ENCODE measurements around the gene SDK1.

The SDK1 gene

DNA sequence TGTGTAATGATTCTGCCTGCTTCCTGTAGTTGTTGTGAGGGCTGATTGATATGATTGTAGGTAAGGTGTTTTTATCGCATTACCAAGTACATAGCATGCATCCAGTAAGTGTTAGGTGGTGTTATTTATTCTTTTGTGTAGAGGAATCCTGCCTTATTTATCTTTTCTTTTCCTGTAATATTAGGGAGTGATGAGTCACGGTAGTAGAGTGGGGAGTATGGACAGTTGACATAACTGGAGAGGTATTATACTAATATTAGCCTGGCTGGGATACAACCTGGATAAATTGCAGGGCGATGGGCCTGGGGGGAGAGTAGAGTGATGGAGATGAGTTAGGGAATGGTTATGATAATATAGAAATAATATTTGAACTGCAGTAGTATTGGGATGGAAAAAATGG is 9.8 kb downstream of the SDK1 start:
- Histone ChIP-seq H3K9ac (ENCODE audit: low read length) (no peak overlapping the region), H3K27ac (ENCODE audit: low read length, poor library complexity, severe bottlenecking) (no peak overlapping the region), H3K4me1 (ENCODE audit: control insufficient read depth, insufficient read depth, low read depth, low read length) (no peaks in the 10 kb centered on the region), H2BK12ac (ENCODE audit: low read length in 2 of 2) (no peak overlapping the region), H3K4me2 (ENCODE audit: low read length, poor library complexity, severe bottlenecking) (no peak overlapping the region), H3K9me3 (ENCODE audit: control insufficient read depth, low read length) (no peaks in the 10 kb centered on the region), H3K27me3 (ENCODE audit: control insufficient read depth in 1 of 2, insufficient read depth in 1 of 2, low read length in 2 of 2) (no peaks in the 10 kb centered on the region), H3K36me3 (ENCODE audit: control insufficient read depth in 1 of 2, insufficient read depth in 2 of 2, low read depth in 1 of 2, low read length in 2 of 2) (no peaks in the 10 kb centered on the region), H3K4me3 (ENCODE audit: insufficient read depth in 1 of 2, low read depth in 1 of 2, low read length in 2 of 2) (no peak overlapping the region), H3K18ac (ENCODE audit: low read depth in 1 of 2, low read length in 2 of 2) (no peak overlapping the region), H2BK120ac (ENCODE audit: low read depth, low read length) (no peak overlapping the region), H3K14ac (ENCODE audit: low read length in 2 of 2) (no peak overlapping the region), H2AFZ (ENCODE audit: low read depth, low read length) (no peak overlapping the region), H2AK5ac (ENCODE audit: low read length, severe bottlenecking) (no peak overlapping the region), H4K8ac (ENCODE audit: low read length) (no peak overlapping the region), H2BK15ac (ENCODE audit: low read depth, poor library complexity, severe bottlenecking) (no peak overlapping the region), H2BK5ac (ENCODE audit: low read depth, low read length, poor library complexity, severe bottlenecking) (no peak overlapping the region), H4K91ac (ENCODE audit: low read length) (no peak overlapping the region), H3K79me1 (replicated peaks; ENCODE audit: low read length, poor library complexity, severe bottlenecking) (peaks cover 11% of the 10 kb centered on the region), H3K23ac (ENCODE audit: low read length in 2 of 2) (no peak overlapping the region), H3K4ac (ENCODE audit: low read depth in 1 of 2, low read length in 2 of 2) (no peak overlapping the region)
- peak; percentile 21 for DNase-seq
- WGBS = 63% methylated on average over 3 of the region's 3 CpGs

DNA sequence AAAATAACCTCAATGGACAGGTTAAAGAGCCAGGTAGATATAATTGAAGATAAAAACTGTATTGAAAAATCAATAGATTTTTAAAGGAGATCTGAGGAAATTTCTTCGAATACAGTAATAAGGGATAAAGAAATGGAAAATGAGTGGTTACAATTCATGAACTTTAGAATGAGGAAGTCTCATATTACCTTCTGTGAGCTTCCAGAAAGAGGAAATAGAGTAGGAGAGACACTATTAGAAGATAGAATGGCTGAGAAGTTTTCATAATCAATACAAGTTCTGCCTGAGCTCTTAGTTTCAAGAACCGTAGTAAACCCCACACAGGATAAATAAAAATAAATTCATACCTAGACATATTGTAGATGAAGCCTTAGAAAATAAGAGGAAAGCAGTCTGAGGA is 11.5 kb downstream of the SDK1 start:
- no peak for DNase-seq
- Histone ChIP-seq H3K4me3 (ENCODE audit: insufficient read depth in 1 of 2, low read depth in 1 of 2, low read length in 2 of 2) (no peak overlapping the region), H4K91ac (ENCODE audit: low read length) (no peak overlapping the region), H3K79me1 (replicated peaks; ENCODE audit: low read length, poor library complexity, severe bottlenecking) (peaks cover 11% of the 10 kb centered on the region), H2BK5ac (ENCODE audit: low read depth, low read length, poor library complexity, severe bottlenecking) (no peak overlapping the region), H3K4me2 (ENCODE audit: low read length, poor library complexity, severe bottlenecking) (no peak overlapping the region), H3K9me3 (ENCODE audit: control insufficient read depth, low read length) (no peaks in the 10 kb centered on the region), H3K4ac (ENCODE audit: low read depth in 1 of 2, low read length in 2 of 2) (no peak overlapping the region), H2BK12ac (ENCODE audit: low read length in 2 of 2) (no peak overlapping the region), H2BK15ac (ENCODE audit: low read depth, poor library complexity, severe bottlenecking) (no peak overlapping the region), H3K14ac (ENCODE audit: low read length in 2 of 2) (no peak overlapping the region), H2AK5ac (ENCODE audit: low read length, severe bottlenecking) (no peak overlapping the region), H3K23ac (ENCODE audit: low read length in 2 of 2) (no peak overlapping the region), H2BK120ac (ENCODE audit: low read depth, low read length) (no peak overlapping the region), H3K27ac (ENCODE audit: low read length, poor library complexity, severe bottlenecking) (no peak overlapping the region), H2AFZ (ENCODE audit: low read depth, low read length) (no peak overlapping the region), H3K36me3 (ENCODE audit: control insufficient read depth in 1 of 2, insufficient read depth in 2 of 2, low read depth in 1 of 2, low read length in 2 of 2) (no peaks in the 10 kb centered on the region), H3K18ac (ENCODE audit: low read depth in 1 of 2, low read length in 2 of 2) (no peak overlapping the region), H3K27me3 (ENCODE audit: control insufficient read depth in 1 of 2, insufficient read depth in 1 of 2, low read length in 2 of 2) (no peaks in the 10 kb centered on the region), H3K4me1 (ENCODE audit: control insufficient read depth, insufficient read depth, low read depth, low read length) (no peaks in the 10 kb centered on the region), H3K9ac (ENCODE audit: low read length) (no peak overlapping the region), H4K8ac (ENCODE audit: low read length) (no peak overlapping the region)
- WGBS = 95% methylated on average over 1 of the region's 2 CpGs

DNA sequence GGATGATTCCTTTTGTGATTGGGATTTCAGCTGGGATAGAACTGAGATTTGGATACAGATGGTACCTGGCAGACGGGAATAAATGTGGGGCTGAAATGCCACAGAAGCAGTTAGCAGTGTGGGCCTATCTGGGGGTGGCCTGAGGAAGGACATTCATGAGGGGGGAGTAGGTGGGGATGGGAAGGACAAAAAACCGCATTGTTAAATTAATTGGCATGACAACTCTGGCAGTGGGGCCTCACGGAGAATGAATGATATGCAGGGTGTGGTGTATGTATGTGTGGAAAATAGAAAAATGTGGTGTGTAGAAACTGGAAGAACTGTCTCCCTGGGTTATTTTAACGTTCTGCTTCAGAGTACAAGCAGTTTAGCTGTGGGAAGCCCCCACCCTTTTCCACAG is 17.8 kb downstream of the SDK1 start:
- Histone ChIP-seq H2BK15ac (ENCODE audit: low read depth, poor library complexity, severe bottlenecking) (no peak overlapping the region), H3K9ac (ENCODE audit: low read length) (no peak overlapping the region), H3K4ac (ENCODE audit: low read depth in 1 of 2, low read length in 2 of 2) (no peak overlapping the region), H4K8ac (ENCODE audit: low read length) (no peak overlapping the region), H3K14ac (ENCODE audit: low read length in 2 of 2) (no peak overlapping the region), H2BK5ac (ENCODE audit: low read depth, low read length, poor library complexity, severe bottlenecking) (no peak overlapping the region), H3K4me2 (ENCODE audit: low read length, poor library complexity, severe bottlenecking) (no peak overlapping the region), H2AK5ac (ENCODE audit: low read length, severe bottlenecking) (no peak overlapping the region), H3K27ac (ENCODE audit: low read length, poor library complexity, severe bottlenecking) (no peak overlapping the region), H3K36me3 (ENCODE audit: control insufficient read depth in 1 of 2, insufficient read depth in 2 of 2, low read depth in 1 of 2, low read length in 2 of 2) (no peaks in the 10 kb centered on the region), H2BK120ac (ENCODE audit: low read depth, low read length) (no peak overlapping the region), H3K27me3 (ENCODE audit: control insufficient read depth in 1 of 2, insufficient read depth in 1 of 2, low read length in 2 of 2) (no peaks in the 10 kb centered on the region), H3K79me1 (replicated peaks; ENCODE audit: low read length, poor library complexity, severe bottlenecking) (peaks cover 12% of the 10 kb centered on the region), H2BK12ac (ENCODE audit: low read length in 2 of 2) (no peak overlapping the region), H3K18ac (ENCODE audit: low read depth in 1 of 2, low read length in 2 of 2) (no peak overlapping the region), H4K91ac (ENCODE audit: low read length) (no peak overlapping the region), H2AFZ (ENCODE audit: low read depth, low read length) (no peak overlapping the region), H3K4me3 (ENCODE audit: insufficient read depth in 1 of 2, low read depth in 1 of 2, low read length in 2 of 2) (no peak overlapping the region), H3K23ac (ENCODE audit: low read length in 2 of 2) (no peak overlapping the region), H3K4me1 (ENCODE audit: control insufficient read depth, insufficient read depth, low read depth, low read length) (no peaks in the 10 kb centered on the region), H3K9me3 (ENCODE audit: control insufficient read depth, low read length) (no peaks in the 10 kb centered on the region)
- 76% methylated on average over 4 of the region's 4 CpGs for WGBS
- DNase-seq = no peak

DNA sequence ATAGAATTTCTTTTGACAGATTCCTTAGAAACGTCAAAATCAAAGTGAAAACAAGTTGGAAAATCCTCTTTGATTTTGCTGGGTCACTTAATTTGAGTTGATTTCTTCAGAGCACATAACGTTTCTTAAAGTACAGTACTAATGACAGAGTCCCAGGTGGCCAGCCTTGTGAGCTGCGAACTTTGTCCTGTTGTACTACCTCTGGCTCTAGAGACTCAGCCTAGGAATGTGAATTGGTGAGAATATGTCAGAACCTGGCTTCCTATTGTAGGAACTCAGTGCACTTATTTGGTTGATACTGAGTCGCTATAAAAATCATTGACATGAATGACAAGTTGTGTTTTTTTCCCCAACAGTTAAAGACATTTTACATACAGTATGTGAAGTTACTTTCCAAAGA is 20.2 kb downstream of the SDK1 start:
- DNase-seq = no peak
- no peak overlapping the region for H2AK5ac ChIP-seq (ENCODE audit: low read length, severe bottlenecking)
- 97% methylated on average over 3 of the region's 4 CpGs for WGBS
- no peak overlapping the region for H3K14ac ChIP-seq (ENCODE audit: low read length in 2 of 2)
- no peak overlapping the region for H3K4ac ChIP-seq (ENCODE audit: low read depth in 1 of 2, low read length in 2 of 2)
- H3K79me1 ChIP-seq (replicated peaks; ENCODE audit: low read length, poor library complexity, severe bottlenecking) = peaks cover 12% of the 10 kb centered on the region
- H4K8ac ChIP-seq (ENCODE audit: low read length) = no peak overlapping the region
- H2AFZ ChIP-seq (ENCODE audit: low read depth, low read length) = no peak overlapping the region
- no peak overlapping the region for H2BK15ac ChIP-seq (ENCODE audit: low read depth, poor library complexity, severe bottlenecking)
- no peak overlapping the region for H4K91ac ChIP-seq (ENCODE audit: low read length)
- no peak overlapping the region for H2BK5ac ChIP-seq (ENCODE audit: low read depth, low read length, poor library complexity, severe bottlenecking)
- H3K23ac ChIP-seq (ENCODE audit: low read length in 2 of 2) = no peak overlapping the region
- no peak overlapping the region for H2BK120ac ChIP-seq (ENCODE audit: low read depth, low read length)
- H3K4me1 ChIP-seq (ENCODE audit: control insufficient read depth, insufficient read depth, low read depth, low read length) = no peaks in the 10 kb centered on the region
- H3K36me3 ChIP-seq (ENCODE audit: control insufficient read depth in 1 of 2, insufficient read depth in 2 of 2, low read depth in 1 of 2, low read length in 2 of 2) = no peaks in the 10 kb centered on the region
- no peak overlapping the region for H3K27ac ChIP-seq (ENCODE audit: low read length, poor library complexity, severe bottlenecking)
- H3K18ac ChIP-seq (ENCODE audit: low read depth in 1 of 2, low read length in 2 of 2) = no peak overlapping the region
- H3K4me3 ChIP-seq (ENCODE audit: insufficient read depth in 1 of 2, low read depth in 1 of 2, low read length in 2 of 2) = no peak overlapping the region
- no peaks in the 10 kb centered on the region for H3K9me3 ChIP-seq (ENCODE audit: control insufficient read depth, low read length)
- no peak overlapping the region for H2BK12ac ChIP-seq (ENCODE audit: low read length in 2 of 2)
- no peak overlapping the region for H3K4me2 ChIP-seq (ENCODE audit: low read length, poor library complexity, severe bottlenecking)
- no peak overlapping the region for H3K9ac ChIP-seq (ENCODE audit: low read length)
- no peaks in the 10 kb centered on the region for H3K27me3 ChIP-seq (ENCODE audit: control insufficient read depth in 1 of 2, insufficient read depth in 1 of 2, low read length in 2 of 2)

Data from mesenchymal stem cell (in vitro differentiated cells and primary cell).